AML-193 (cell line): ENCODE results near the gene TRIM4.
"Not testable (repeated sequence)": the region's sequence is repeated elsewhere in the genome, so short reads cannot be mapped to it uniquely, and the experiment has no call there.

Experiments used
- DNase-seq, 2 experiments: peaks; one replicate each; lab custom pipeline; 2025; lab: John Stamatoyannopoulos, UW

Gene TRIM4

DNA sequence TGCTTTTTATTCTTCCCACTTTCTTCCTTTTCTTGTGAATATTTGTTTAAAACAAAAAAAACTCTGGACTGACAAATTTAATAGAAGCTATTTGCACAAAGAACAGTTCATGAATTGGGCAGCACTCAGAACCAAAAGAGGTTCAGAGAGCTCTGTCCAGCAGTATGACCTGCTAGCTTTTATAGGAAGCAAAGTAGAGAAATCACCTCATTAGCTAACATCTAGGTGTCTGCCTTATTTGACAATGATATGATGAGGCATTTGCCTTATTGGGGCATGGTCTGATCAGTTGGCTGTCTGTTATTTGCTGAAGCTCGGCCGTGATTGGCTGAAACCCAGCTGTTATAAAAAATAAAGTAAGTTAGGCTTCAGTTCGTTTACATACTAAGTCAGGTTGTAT, 819 bp upstream of the TRIM4 start:
- DNase-seq, result peak in 1 of 2 experiments; percentile 2

- no peak for DNase-seq
Observed at GRCh38 chr7:99919814-99920112, 433 bp upstream of the TRIM4 start.

- DNase-seq, result no peak
Observed at GRCh38 chr7:99910976-99911375, 8.4 kb downstream of the TRIM4 start.

- DNase-seq, result no peak
Observed at GRCh38 chr7:99901581-99901980, 17.7 kb downstream of the TRIM4 start.

DNA sequence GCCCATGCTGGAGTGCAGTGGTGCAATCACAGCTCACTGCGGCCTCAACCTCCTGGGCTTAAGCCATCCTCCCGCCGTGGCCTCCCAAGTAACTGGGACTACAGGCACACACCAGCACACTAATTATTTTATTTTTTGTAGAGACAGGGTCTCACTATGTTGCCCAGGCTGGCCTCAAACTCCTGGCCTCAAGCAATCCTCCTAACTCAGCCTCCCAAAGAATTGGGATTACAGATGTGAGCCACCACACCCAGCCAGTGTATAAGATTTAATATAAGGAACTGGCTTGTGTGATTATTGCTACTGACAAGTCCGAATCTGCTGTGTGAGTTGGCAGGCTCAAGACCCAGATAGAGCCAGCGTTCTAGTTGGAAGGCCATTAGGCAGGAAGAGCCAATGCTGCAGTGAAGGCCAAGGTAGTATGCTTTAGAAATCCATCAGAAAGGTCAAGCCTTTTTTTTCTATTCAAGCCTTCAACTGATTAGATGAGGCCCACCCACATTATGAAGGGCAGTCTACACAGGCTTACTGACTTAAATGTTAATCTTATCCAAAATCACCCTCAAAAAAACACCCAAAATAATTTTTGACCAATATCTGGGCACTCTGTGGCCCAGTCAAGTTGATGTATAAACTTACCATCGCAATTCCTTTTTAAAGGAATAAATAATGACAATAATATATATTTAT, 19.4 kb downstream of the TRIM4 start:
- no peak for DNase-seq

- DNase-seq, result no peak
Observed at GRCh38 chr7:99898836-99899235, 20.5 kb downstream of the TRIM4 start.

DNA sequence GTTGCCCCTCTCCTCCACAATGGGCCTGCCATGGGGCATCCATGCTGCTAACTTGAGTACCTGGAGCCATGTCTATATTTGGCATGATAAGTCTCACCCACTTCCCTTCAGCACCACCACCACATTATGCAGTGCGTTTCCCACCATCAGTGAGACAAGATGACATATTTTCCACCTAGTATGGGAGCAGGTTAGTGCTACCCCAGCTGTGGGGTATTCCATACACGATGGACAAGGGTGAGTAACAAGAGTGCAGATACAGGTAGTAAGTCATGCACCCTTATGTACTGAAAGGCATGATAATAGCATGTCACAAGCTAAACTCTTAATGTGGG, 21.3 kb downstream of the TRIM4 start:
- DNase-seq, result no peak

GRCh38 chr7:99897322-99898022, 21.9 kb downstream of the TRIM4 start:
- peak; percentile 13 to 19 for DNase-seq

DNA sequence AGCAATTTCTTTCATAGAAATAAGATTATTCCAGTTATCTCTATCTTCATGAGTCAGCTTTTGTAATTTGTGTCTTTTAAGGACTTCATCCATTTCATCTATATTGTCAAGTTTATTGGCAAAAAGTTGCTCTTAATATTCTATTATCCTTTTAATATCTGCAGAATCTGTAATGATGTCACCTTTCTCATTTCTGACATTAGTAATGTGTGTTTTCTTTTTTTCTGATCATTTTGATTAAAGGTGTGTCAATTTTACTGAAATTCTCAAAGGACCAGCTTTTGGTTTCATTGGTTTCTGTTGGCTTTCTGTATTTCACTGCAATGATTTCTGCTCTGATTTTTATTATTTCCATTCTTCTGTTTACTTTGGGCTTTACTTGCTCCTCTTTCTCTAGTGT, 24.6 kb downstream of the TRIM4 start:
- no peak for DNase-seq

DNA sequence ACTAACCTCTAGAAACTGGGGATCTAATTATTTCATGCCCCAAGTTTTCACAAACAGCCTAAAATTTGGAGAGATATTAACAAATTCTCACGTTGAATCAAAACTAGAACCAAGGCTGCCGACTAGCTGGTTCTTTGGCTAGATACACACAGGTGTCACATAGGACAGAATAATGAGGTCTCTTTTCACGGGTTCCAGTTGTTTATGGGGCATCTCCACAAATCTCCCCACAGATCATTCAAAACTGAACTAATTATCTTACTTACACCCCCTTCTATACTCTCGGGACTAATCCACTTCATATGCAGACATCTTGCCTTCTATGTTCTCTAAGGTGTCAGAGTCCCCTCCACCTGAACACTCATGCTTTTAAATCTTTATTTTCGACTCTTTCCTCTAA, 26.1 kb downstream of the TRIM4 start:
- no peak for DNase-seq

- not testable (repeated sequence) for DNase-seq
Observed at GRCh38 chr7:99890348-99890747, 29.0 kb downstream of the TRIM4 start.

DNA sequence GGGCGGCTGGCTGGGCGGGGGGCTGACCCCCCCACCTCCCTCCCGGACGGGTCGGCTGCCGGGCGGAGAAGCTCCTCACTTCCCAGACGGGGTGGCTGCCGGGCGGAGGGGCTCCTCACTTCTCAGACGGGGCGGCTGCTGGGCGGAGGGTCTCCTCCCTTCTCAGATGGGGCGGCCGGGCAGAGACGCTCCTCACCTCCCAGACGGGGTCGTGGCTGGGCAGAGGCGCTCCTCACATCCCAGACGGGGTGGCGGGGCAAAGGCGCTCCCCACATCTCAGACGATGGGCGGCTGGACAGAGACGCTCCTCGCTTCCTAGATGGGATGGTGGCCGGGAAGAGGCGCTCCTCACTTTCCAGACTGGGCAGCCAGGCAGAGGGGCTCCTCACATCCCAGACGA, 31.0 kb downstream of the TRIM4 start:
- DNase-seq, result not testable (repeated sequence)

DNA sequence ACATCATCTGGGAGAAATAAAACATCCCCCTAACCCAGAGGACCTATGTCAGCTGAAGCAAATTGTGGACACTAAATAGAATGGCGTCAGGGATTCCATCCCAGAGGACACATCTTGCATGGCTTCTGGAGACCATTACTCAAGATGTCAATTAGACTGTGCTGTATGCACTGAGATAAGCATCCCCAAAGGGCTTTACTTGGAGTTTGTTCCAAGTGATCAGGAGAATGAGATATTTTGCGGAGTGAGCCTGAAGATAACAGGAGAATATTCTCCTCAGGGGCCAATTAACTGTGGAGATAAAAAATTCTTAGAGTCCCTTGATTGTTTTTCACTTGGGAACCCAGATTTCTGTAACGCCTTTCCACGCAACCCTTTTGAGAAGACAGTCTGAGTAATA, 38.0 kb downstream of the TRIM4 start:
- DNase-seq, result no peak

DNA sequence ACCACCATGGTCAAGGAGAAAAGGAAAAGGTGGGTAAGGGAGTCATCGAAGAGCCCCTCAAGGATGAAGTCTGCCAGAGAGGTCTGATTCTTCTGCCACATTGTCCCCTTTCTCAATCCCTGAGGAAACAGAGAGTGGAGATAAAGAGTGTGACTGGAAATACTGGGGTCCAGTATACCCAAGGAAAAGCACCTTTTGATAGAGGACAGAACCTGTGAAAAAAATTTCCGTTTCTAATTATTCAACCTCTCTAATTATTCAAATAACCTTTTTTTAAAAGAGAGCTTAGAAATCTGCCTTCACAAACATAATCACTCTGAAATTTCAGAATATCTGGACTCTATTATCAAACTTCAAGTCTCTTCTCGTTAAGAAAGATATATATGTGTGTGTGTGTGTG, 42.4 kb downstream of the TRIM4 start, which contains the start of gene OR2AE1:
Gene OR2AE1, minus strand, starts transcription at position 101 of the 400 bp plus-strand sequence. Its CDS starts 0 bp downstream, at position 101.
- no peak for DNase-seq

- no peak for DNase-seq
Observed at GRCh38 chr7:99876491-99876890, 42.8 kb downstream of the TRIM4 start.

GRCh38 chr7:99868246-99868645, 51.1 kb downstream of the TRIM4 start:
- no peak for DNase-seq

DNA sequence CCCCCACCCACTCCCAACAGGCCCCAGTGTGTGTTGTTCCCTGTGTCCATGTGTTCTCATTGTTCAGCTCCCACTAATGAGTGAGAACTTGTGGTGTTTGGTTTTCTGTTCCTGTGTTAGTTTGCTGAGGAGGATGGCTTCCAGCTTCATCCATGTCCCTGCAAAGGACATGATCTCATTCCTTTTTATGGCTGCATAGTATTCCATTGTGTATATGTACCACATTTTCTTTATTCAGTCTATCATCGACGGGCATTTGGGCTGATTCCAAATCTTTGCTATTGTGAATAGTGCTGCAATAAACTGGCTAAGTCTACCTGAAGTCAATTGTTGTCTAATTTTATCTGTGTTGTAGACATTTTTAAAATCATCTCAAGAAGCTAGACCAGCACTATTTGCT, 51.9 kb downstream of the TRIM4 start:
- not testable (repeated sequence) for DNase-seq

DNA sequence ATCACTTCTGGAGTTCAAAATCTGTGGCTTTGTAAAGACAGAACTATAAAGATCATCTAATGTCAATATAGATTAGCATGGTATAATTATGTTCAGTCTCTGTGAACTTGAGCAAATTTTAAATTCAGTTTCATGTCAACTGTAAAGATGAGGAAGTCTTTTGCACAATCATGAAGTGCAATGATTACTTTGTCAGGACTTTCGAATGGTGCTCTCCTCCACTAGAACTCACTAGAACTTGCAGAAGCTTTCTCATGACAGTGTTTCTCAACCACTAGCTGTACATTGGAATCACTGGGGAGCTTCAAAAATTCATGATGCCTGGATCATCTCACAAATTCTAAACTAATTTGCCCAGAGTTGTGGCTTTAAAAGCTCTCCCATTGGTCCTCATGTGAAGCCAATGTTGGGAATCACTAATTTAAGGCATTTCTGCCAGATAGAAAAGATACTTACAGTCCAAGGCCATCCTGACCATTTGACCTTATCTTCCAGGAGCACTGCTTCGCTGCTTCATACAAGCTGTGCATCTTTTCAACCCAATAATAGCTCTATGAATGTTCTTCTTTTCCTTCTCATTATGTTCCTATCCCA, 55.4 kb downstream of the TRIM4 start:
- DNase-seq, result no peak

GRCh38 chr7:99860281-99861127, 58.8 kb downstream of the TRIM4 start:
- no peak for DNase-seq

- DNase-seq, result no peak
Observed at GRCh38 chr7:99855236-99855635, 64.1 kb downstream of the TRIM4 start.

- no peak for DNase-seq
Observed at GRCh38 chr7:99848420-99849216, 70.7 kb downstream of the TRIM4 start.

- DNase-seq, result no peak
Observed at GRCh38 chr7:99844328-99844727, 75.0 kb downstream of the TRIM4 start.
